ENCODE measurements around the gene CUX1.

GRCh38 chr7:101988513-101988912, 171.1 kb downstream of the CUX1 start:
- TF ChIP-seq EGR1 (IDR thresholded peaks at IDR 0.05) (no peak), YY1 (IDR thresholded peaks at IDR 0.05; ENCODE audit: low read depth) (no peak)
